ENCODE data around the gene TFAP2A.

The TFAP2A gene

GRCh38 chr6:10425975-10426780 is 11.3 kb upstream of the TFAP2A start:
- DNase-seq: no peak

GRCh38 chr6:10425176-10425974 is 10.5 kb upstream of the TFAP2A start:
- DNase-seq: no peak

- DNase-seq: no peak
Observed at GRCh38 chr6:10424040-10424439, 9.2 kb upstream of the TFAP2A start.

- no peak for DNase-seq
Observed at GRCh38 chr6:10422737-10423034, 7.8 kb upstream of the TFAP2A start.

- DNase-seq: no peak
Observed at GRCh38 chr6:10421921-10422736, 7.3 kb upstream of the TFAP2A start.

GRCh38 chr6:10421158-10421920 is 6.5 kb upstream of the TFAP2A start:
- no peak for DNase-seq

- no peak for DNase-seq
Observed at GRCh38 chr6:10420546-10421157, 5.8 kb upstream of the TFAP2A start.

GRCh38 chr6:10419749-10420545 is 5.1 kb upstream of the TFAP2A start:
- no peak for DNase-seq

GRCh38 chr6:10418862-10419748 is 4.2 kb upstream of the TFAP2A start:
- no peak for DNase-seq

- no peak for DNase-seq
Observed at GRCh38 chr6:10418361-10418861, 3.5 kb upstream of the TFAP2A start.

GRCh38 chr6:10417681-10418104 is 2.8 kb upstream of the TFAP2A start:
- no peak for DNase-seq

- no peak for DNase-seq
Observed at GRCh38 chr6:10416863-10417641, 2.2 kb upstream of the TFAP2A start.

GRCh38 chr6:10416516-10416862 is 1.6 kb upstream of the TFAP2A start:
- no peak for DNase-seq

- no peak for DNase-seq
Observed at GRCh38 chr6:10415617-10416480, 975 bp upstream of the TFAP2A start.

- no peak for DNase-seq
Observed at GRCh38 chr6:10413850-10414738, 780 bp downstream of the TFAP2A start.

GRCh38 chr6:10413262-10413849 is 1.5 kb downstream of the TFAP2A start:
- no peak for DNase-seq
